SHP77 (cell line): Measurements from ENCODE around the gene ELFN1.

Experiments used
- DNase-seq, 2 experiments: peaks; one replicate each; lab custom pipeline; 2025; lab: John Stamatoyannopoulos, UW

The ELFN1 gene

GRCh38 chr7:1675673-1676549 lies 5.8 kb downstream of the ELFN1 start:
- no peak for DNase-seq

DNA sequence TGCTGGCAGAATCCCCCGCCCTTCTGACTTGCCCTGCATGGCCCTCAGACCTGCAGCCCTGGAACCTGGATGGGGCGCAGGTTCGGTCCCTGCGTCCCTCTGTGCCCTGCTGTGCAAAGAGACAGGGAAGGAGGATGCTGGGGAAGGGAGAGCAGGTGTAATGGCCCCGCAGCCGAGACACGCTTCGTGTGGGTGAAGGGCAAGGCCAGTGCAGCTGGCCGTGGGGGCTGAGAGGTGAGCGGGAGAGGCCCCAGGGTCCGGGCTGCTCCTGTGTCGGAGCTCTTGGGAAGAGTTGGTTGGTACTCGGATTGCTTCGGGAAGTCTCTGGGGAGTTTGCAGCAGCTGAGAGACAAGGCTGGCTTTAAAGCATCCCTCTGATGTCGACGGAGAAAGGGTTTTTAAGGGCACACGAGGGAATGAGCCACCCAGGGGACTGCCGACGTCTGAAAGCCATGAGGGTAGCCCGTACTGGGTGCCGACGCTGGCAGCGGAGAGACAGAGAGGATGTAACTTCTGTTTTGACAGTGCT lies 6.5 kb downstream of the ELFN1 start:
- no peak for DNase-seq

- no peak for DNase-seq
Measured at GRCh38 chr7:1677206-1678080, 7.4 kb downstream of the ELFN1 start.

- DNase-seq, result no peak
Measured at GRCh38 chr7:1678081-1678543, 8.0 kb downstream of the ELFN1 start.

DNA sequence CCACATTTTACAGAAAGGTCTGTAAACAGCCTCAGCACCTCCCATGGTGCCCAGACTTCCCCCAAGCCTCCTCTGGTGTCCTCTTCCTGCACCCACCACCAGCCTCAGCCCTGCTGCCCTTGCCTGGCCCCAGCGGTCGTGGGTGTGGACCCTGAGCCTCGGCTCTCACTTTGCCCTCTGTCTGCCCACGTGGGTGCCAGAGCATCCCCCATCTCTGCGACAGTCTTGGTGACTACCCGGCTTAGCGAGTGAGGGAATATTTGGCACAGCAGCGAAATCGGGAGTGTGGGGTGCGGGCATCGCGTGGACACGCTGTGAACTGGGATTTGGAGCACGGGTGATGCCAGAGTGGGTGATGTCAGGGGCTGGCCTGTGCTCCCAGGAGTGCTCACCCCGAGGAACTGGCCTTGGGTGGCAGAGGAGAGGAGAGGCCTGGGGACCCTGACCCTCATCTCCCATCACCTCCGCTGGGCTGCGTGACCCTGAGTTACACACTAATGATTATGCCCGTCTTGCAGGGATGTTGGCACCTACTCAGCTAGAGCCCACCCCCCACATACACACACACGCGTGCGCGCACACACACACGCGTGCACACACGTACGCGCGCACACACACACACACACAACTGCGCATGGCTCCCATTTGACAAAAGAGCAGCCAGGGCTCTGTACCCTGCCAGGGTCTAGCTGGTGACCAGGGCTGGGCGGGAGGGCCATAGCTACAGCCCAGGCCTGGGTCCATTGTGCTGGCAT lies 8.7 kb downstream of the ELFN1 start:
- DNase-seq, result no peak

DNA sequence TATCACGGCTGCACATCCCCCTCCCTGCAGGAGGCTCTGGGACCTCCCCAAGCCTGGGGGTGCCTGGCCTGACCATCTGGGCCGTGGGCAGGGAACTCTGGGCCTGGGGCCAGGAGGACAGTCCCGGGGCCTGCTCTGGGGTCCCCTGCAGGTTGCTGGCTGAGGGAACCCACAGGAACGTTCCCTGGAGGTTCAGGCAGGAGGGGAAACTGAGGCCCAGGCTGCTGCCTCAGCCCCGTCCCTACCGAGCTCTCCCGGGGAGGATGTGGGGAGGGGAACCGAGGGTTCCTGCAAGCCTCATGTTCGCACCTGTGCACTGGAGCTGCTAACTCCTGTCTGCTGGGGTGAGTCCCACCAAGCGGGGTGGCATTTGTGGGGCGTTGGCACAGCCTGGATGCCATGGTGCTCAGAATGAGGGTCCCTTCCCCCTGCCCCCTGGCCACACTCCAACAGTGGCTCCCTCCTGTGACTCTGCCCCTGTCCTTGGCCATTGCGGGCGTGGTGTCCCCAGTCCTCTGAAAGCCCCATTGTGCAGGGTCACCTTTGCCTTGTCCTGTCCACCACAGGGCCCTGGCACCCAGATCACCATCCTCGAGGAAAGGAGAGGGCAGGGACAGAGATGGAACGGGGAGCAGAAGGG lies 9.4 kb downstream of the ELFN1 start:
- no peak for DNase-seq

DNA sequence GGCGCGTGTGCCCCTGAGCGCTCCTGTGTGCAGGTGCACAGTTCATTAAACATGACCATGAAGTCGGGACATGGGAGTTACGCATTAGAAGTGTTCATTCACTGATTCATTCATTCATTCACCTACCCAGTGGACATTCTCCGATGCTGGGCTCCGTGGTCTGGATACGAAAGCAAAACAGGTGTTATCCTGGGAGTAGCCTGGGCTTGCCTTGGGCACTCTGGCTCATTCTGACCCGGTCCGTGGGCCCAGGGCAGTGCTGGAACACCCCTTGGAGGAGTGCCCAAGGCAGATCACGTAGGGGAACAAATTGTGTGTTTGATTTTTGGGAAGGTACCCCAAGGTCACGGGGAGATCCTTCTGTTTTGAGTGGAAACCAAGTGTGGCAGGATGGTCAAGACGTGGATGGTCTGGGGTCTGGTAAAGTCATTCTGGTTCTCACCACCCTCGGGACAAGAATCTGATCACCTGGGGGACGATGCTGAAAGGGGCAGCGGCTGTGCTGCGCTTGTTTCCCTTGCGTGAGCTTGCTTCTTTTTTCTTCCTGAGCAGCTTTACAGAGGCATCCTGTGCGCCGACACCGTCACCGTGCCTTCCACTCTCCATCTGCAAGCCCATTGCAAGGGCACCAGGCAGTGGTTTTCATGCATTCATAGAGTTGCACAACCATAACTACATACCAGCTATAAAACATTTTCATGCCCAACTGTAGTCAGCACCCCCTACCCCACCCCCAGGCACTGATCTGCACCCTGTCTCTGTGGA lies 10.1 kb downstream of the ELFN1 start:
- no peak for DNase-seq

- no peak for DNase-seq
Measured at GRCh38 chr7:1681581-1681980, 11.5 kb downstream of the ELFN1 start.

GRCh38 chr7:1685000-1685624 lies 15.0 kb downstream of the ELFN1 start:
- DNase-seq, result no peak

- DNase-seq, result no peak
Measured at GRCh38 chr7:1688542-1688941, 18.5 kb downstream of the ELFN1 start.

DNA sequence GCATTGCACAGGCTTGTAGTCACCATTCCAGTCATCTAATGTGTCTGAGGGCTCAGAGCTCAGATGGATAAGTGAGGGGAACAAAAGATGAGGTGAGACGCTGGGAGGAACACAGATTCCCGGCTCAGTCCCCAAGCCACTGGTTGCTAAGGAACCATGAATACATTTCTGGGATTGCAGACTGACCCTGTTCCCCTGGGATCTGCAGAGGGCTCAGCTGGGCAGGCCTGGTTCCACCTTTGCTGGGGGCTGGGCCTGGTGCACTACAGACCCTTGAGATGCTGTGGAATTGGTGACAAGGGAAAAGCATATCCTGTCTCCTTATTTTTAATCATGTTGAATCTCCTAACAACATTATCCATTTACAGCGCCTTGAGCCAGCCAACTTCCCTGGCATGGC lies 19.2 kb downstream of the ELFN1 start:
- DNase-seq, result no peak

- no peak for DNase-seq
Measured at GRCh38 chr7:1690359-1690958, 20.4 kb downstream of the ELFN1 start.

GRCh38 chr7:1691096-1691495 lies 21.0 kb downstream of the ELFN1 start:
- DNase-seq, result no peak

- no peak for DNase-seq
Measured at GRCh38 chr7:1691601-1692514, 21.8 kb downstream of the ELFN1 start.

DNA sequence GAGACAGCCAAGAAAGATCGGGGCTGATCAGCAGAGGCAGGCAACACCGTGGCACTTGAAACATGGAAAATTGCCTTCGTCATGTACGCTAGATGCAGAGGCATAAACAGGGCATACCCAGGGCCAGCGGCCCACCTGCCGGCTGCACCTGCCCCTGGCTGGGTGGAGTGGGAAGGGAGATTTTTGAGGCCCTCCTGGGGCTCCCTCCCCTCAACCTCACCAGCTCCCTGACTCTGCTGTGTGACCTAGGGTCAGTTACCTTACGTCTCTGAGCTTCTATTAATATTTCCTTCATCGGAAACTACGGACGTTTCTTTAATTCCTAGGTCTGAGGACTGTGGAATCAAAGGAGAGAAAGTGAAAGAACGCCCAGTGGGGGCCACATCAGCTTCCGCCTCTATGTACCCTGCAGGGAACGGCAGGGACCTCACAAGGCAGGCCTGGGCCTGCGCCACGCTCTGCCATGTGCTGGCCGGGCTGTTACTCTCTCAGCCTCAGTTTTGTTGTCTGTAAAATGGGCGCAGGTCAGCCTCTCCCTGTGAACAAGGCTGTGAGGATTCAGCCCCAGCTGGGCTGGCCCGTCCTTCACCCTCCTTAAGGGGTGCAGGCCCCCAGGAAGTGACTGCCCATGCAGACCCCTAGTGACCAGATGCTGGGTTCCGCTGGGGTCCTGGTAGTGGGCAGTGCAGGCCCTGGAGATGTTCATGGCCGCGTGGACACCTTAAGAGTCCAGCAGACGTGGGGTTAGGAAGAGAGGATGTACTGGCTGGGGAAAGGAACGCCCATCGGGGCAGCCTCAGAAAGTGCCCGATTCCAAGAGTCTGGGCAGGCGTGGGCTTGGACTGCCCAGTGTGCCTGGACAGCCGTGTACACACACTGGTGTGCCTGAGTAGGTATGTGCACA lies 22.7 kb downstream of the ELFN1 start:
- peak in 1 of 2 experiments; percentile 18 for DNase-seq

- DNase-seq, result peak; percentile 75 to 77
Measured at GRCh38 chr7:1693419-1693990, 23.4 kb downstream of the ELFN1 start.

- DNase-seq, result peak; percentile 75 to 81
Measured at GRCh38 chr7:1693991-1694524, 24.0 kb downstream of the ELFN1 start.
